ENCODE results near the gene MFGE8.
A peak's percentile ranks its signal among the peaks of the same experiment; 100 is the strongest.

MFGE8 gene

DNA sequence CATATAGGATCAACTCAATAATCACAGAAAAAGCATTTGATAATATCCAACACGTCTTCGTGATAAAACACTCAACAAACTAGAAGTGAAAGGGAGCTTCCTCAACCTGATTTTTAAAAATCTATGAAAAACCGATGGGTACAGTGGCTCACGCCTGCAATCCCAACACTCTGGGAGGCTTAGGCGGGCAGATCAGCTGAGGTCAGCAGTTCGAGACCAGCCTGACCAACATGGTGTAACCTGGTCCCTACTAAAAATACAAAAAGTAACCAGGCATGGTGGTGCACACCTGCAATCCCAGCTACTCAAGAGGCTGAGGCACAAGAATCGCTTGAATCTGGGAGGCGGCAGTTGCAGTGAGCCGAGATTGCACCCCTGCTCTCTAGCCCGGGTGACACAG lies 2.2 kb upstream of the MFGE8 start:
- no peak for DNase-seq (ENCODE audit: low spot score)
- TF ChIP-seq, protein P1, sequence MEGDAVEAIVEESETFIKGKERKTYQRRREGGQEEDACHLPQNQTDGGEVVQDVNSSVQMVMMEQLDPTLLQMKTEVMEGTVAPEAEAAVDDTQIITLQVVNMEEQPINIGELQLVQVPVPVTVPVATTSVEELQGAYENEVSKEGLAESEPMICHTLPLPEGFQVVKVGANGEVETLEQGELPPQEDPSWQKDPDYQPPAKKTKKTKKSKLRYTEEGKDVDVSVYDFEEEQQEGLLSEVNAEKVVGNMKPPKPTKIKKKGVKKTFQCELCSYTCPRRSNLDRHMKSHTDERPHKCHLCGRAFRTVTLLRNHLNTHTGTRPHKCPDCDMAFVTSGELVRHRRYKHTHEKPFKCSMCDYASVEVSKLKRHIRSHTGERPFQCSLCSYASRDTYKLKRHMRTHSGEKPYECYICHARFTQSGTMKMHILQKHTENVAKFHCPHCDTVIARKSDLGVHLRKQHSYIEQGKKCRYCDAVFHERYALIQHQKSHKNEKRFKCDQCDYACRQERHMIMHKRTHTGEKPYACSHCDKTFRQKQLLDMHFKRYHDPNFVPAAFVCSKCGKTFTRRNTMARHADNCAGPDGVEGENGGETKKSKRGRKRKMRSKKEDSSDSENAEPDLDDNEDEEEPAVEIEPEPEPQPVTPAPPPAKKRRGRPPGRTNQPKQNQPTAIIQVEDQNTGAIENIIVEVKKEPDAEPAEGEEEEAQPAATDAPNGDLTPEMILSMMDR (IDR thresholded peaks at IDR 0.05; ENCODE audit: borderline replicate concordance, control extremely low read depth, extremely low read depth, insufficient read depth, missing control alignments), result no peak
- in situ Hi-C loops (cut with MboI; ENCODE audit: low sequenced_read_pairs, unreplicated experiment), result no loop called here

DNA sequence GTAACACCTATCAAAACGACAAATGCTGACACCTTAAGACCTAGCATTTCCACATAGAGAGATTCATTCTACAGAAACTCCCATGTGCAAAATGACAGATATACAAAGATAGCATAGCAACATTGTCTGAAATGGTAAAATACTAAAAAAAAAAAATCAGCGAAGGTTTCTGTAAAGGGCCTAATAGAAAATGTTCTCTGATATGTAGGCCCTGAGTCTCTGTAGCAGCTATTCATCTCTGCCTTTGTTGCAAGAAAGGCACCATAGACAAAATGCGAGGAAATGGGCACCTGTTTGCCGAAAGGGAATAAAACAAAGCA lies 631 bp upstream of the MFGE8 start:
- DNase-seq (ENCODE audit: low spot score), result no peak
- TF ChIP-seq, protein P1 (IDR thresholded peaks at IDR 0.05; ENCODE audit: borderline replicate concordance, control extremely low read depth, extremely low read depth, insufficient read depth, missing control alignments), result no peak
- in situ Hi-C loops (cut with MboI; ENCODE audit: low sequenced_read_pairs, unreplicated experiment), result no loop called here

DNA sequence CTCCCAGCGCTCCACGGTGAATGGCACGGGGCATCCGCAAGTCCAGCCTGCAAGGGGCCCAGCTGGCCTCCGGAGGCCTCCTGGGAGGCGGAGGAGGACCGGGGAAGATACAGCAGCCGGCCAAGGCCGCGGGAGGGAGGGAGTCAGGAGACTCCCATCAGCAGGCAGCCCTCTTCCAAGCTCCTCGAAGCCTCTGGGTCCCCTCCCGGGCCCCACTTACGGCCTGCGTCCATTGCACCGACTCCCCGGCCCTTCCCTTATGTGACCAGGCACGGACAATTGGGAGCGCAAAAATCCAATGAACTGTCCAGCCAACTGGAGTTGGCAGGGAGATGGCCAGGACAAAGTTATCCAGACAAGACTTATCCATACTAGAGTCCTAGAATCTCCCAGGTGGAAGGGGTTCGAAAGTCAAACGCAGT lies 668 bp downstream of the MFGE8 start:
- TF ChIP-seq, protein P1 (IDR thresholded peaks at IDR 0.05; ENCODE audit: borderline replicate concordance, control extremely low read depth, extremely low read depth, insufficient read depth, missing control alignments), result no peak
- in situ Hi-C loops (cut with MboI; ENCODE audit: low sequenced_read_pairs, unreplicated experiment), result no loop called here
- peak; percentile 33 for DNase-seq (ENCODE audit: low spot score)

GRCh38 chr15:88911766-88912118 lies 1.4 kb downstream of the MFGE8 start:
- in situ Hi-C loops (cut with MboI; ENCODE audit: low sequenced_read_pairs, unreplicated experiment), result no loop called here
- peak; percentile 20 for DNase-seq (ENCODE audit: low spot score)

GRCh38 chr15:88909956-88910831 lies 3.0 kb downstream of the MFGE8 start:
- in situ Hi-C loops (cut with MboI; ENCODE audit: low sequenced_read_pairs, unreplicated experiment), result loop anchor here (5.0 to 10.0 kb wide), 2 partner anchors 97 to 275 kb away; no protein-coding TSS in a partner anchor
- TF ChIP-seq, protein P1 (IDR thresholded peaks at IDR 0.05; ENCODE audit: borderline replicate concordance, control extremely low read depth, extremely low read depth, insufficient read depth, missing control alignments), result no peak
- no peak for DNase-seq (ENCODE audit: low spot score)

More at GRCh38 chr15:88911766-88912118, 1.4 kb downstream of the MFGE8 start:
- TF ChIP-seq, protein P1 (IDR thresholded peaks at IDR 0.05; ENCODE audit: borderline replicate concordance, control extremely low read depth, extremely low read depth, insufficient read depth, missing control alignments), result no peak

DNA sequence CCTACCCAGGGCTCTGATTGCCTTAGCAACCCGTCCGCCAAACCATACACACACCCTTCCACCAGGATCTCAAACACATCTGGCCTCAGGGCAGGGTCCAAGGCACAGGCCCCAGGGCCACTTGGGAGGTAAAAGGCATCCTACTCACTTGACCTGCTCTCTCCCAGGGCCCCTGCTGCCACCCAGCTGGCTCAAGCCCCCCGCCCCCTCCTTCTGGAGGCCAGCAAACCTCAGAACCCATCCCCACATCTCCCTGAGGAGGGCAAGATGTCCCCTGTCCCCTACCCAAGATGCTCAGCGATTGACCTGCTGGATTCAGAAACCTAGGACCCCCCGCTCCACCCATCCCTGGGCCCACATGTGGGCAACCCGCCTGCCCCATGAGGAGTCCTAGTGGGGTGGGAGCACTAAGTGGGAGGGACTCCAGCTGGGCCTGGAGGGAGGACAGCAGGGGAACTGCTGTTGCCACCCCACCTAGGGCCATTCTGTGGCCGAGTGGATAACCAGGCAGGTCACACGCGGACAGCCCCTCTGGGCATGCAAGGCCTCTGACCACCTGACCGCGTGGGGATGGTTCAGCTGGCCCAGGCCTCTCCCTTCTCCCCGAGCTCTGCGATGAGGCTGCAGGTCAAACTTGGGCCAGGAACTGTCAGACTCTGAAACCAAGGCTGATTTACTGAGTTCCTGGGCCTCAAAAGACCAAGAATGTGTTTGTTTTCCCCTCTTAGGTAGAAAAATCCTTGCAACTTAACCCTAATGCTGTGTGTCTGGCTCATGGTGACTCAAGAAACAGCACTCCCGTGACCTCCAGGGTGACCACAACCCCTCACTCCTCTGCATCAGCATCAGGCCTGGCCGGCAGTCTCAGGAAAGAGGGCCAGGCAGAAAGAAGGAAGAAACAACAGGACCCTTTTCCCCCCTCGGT lies 4.2 kb downstream of the MFGE8 start:
- in situ Hi-C loops (cut with MboI; ENCODE audit: low sequenced_read_pairs, unreplicated experiment), result loop anchor here (5.0 to 10.0 kb wide), 2 partner anchors 98 to 276 kb away; no protein-coding TSS in a partner anchor
- TF ChIP-seq, protein P1 (IDR thresholded peaks at IDR 0.05; ENCODE audit: borderline replicate concordance, control extremely low read depth, extremely low read depth, insufficient read depth, missing control alignments), result no peak
- DNase-seq (ENCODE audit: low spot score), result peak; percentile 11
